Measurements from ENCODE around the gene ANKS3. TPM values are rescaled to one million over a fixed set of nuclear protein-coding genes. Genes with fewer than 3 reads are reported as not detected.

The ANKS3 gene
- total and polyA plus RNA-seq, 3 donors from 2014 or later: 18.6 to 40.6 (median 40.4) TPM

DNA sequence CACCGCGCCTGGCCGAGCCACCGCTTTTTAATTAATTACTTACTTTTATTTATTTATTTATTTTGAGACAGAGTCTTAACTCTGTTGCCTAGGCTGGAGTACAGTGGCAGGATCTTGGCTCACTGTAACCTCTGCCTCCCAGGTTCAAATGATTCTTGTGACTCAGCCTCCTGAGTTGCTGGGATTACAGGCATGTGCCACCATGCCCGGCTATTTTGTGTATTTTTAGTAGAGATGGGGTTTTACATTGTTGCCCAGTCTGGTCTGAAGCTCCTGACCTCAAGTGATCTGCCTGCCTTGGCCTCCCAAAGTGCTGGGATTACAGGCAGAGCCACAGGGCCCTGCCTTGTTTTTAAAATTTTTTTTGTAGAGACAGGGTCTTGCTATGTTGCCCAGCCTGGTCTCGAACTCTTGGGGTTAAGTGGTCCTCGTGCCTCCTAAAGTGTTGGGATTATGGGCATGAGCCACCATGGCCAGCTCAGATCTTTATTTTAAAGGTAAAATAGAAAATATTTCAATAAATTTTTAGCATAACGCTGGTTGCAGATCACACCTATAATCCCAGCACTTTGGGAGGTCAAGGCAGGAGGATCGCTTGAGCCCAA is 59.0 kb downstream of the ANKS3 start:
- no peaks in the 10 kb centered on the region for H3K9me3 ChIP-seq
- 94 to 97% methylated on average over 9 of the region's 9 CpGs for WGBS, 2 donors
- no peak for TF ChIP-seq POLR2A (IDR thresholded peaks at IDR 0.05)
- TF ChIP-seq, protein P1, sequence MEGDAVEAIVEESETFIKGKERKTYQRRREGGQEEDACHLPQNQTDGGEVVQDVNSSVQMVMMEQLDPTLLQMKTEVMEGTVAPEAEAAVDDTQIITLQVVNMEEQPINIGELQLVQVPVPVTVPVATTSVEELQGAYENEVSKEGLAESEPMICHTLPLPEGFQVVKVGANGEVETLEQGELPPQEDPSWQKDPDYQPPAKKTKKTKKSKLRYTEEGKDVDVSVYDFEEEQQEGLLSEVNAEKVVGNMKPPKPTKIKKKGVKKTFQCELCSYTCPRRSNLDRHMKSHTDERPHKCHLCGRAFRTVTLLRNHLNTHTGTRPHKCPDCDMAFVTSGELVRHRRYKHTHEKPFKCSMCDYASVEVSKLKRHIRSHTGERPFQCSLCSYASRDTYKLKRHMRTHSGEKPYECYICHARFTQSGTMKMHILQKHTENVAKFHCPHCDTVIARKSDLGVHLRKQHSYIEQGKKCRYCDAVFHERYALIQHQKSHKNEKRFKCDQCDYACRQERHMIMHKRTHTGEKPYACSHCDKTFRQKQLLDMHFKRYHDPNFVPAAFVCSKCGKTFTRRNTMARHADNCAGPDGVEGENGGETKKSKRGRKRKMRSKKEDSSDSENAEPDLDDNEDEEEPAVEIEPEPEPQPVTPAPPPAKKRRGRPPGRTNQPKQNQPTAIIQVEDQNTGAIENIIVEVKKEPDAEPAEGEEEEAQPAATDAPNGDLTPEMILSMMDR (IDR thresholded peaks at IDR 0.05): no peak
- H3K27ac ChIP-seq: peak overlapping the region in 1 of 2 donors; percentile 82
- no peak for DNase-seq
- H3K4me3 ChIP-seq: no peak overlapping the region
- no peaks in the 10 kb centered on the region for H3K27me3 ChIP-seq
- no peaks in the 10 kb centered on the region for H3K36me3 ChIP-seq (ENCODE audit: low read depth, missing control alignments)
- H3K4me1 ChIP-seq: peaks cover 28% of the 10 kb centered on the region
- intact Hi-C loops (cut with DNase I; ENCODE audit: low total_unique reads): no loop called here

DNA sequence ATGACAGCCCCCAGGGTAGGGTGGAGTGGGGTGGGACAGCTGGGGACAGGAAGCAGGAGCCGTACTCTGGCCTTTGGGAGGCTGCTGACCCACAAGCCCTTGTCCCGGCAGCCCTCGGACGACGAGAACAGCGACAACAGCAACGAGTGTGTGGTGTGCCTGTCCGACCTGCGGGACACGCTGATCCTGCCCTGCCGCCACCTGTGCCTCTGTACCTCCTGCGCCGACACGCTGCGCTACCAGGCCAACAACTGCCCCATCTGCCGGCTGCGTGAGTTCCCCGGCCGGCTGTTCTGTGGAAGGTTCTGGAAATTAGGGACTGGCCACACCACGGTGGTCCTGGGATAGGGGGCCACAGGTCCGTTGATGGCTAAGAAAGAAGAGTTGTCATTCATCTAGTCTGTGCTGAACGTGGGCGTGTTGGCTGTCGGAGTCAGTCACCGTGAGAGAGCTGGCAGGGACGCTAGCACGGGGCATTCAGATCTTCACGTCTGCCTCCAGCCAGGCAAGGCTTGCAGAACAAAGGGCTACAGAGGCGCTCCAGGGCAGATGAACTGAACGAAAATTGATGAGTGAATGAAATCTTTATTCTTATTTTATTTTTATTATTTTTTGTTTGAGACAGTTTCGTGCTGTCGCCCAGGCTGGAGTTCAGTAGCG is 60.6 kb downstream of the ANKS3 start:
- Histone ChIP-seq H3K4me3 (no peak overlapping the region), H3K27ac (no peak overlapping the region), H3K9me3 (no peaks in the 10 kb centered on the region), H3K36me3 (ENCODE audit: low read depth, missing control alignments) (no peaks in the 10 kb centered on the region), H3K4me1 (peaks cover 20% of the 10 kb centered on the region), H3K27me3 (no peaks in the 10 kb centered on the region)
- TF ChIP-seq, protein P1 (IDR thresholded peaks at IDR 0.05): no peak
- no peak for TF ChIP-seq POLR2A (IDR thresholded peaks at IDR 0.05)
- 93% methylated on average over 29 to 33 of the region's 33 CpGs for WGBS, 2 donors
- no peak for DNase-seq
- intact Hi-C loops (cut with DNase I; ENCODE audit: low total_unique reads): no loop called here

DNA sequence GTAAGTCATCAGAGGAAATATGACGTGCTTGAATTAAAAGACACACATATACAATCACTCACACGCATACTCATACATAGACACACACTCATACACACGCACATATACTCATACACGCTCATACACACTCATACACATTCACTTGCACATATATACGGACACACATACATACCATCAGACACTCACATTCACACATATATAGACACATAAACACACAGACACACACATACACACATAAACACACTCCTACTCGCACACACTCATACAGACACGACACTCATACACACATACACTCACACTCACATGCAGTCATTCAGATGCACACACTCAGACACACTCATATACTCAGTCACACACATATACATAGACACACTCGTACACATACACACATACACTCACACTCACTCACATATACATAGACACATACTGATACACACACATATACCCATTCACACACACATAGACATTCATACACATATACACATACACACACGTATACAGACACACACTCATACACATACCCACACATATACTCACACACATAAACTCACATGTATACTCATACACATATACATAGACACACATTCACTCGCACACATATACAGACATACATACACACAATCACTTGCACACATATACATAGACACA is 65.6 kb downstream of the ANKS3 start:
- intact Hi-C loops (cut with DNase I; ENCODE audit: low total_unique reads): no loop called here
- H3K27me3 ChIP-seq: no peaks in the 10 kb centered on the region
- H3K36me3 ChIP-seq (ENCODE audit: low read depth, missing control alignments): no peaks in the 10 kb centered on the region
- H3K9me3 ChIP-seq: no peaks in the 10 kb centered on the region
- H3K4me1 ChIP-seq: peaks cover 7% of the 10 kb centered on the region
- DNase-seq: no peak
- no peak overlapping the region for H3K4me3 ChIP-seq
- 93 to 94% methylated on average over 10 of the region's 10 CpGs for WGBS, 2 donors
- no peak overlapping the region for H3K27ac ChIP-seq
- TF ChIP-seq, protein P1 (IDR thresholded peaks at IDR 0.05): no peak
- no peak for TF ChIP-seq POLR2A (IDR thresholded peaks at IDR 0.05)

DNA sequence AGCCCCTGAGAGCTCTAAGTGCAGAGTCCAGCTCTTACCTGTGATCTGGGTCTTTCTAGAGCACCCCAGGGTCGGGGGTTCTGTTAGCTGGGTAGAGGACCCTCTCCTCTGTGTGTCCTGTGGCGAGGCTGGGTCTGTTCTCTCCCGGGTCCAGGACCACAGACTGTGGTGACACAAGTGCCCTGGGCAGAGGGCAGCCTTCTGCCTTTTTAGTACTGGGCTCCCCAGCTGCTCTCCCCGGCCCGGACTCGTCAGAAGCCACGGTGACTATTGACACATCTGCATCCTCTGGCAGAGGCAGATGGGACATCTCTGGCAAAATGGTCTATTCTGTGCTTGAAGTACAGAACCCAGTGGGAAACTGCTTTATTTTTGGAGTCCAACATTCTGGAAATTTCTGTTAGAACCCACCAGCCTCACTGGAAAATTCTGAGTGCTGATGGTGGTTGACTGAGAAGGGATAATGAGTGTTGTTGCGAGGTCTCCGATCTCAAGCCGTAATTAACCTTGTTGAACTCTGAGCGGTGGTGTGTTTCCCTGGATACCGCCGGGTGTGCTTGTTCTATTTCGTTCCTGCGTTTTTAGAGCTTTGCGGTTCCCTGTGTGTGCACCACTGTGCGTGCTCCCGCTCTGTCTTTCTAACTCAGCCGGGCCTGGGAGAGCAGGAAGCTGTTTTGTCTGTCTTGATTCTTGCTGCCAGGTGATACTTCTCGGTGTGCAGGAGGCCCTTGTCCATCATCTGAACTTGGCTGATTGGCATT is 66.7 kb downstream of the ANKS3 start:
- intact Hi-C loops (cut with DNase I; ENCODE audit: low total_unique reads): no loop called here
- Histone ChIP-seq H3K9me3 (no peaks in the 10 kb centered on the region), H3K27me3 (no peaks in the 10 kb centered on the region), H3K4me1 (peaks cover 7% of the 10 kb centered on the region), H3K36me3 (ENCODE audit: low read depth, missing control alignments) (no peaks in the 10 kb centered on the region), H3K27ac (no peak overlapping the region), H3K4me3 (no peak overlapping the region)
- WGBS, 2 donors: 88 to 92% methylated on average over 20 of the region's 20 CpGs
- DNase-seq: no peak
- TF ChIP-seq, protein P1 (IDR thresholded peaks at IDR 0.05): no peak
- no peak for TF ChIP-seq POLR2A (IDR thresholded peaks at IDR 0.05)
